GM21515 (cell line): ENCODE data around the gene RXRA.

ENCODE experiments used
- ATAC-seq: cut with Tn5 transposase; IDR thresholded peaks from one replicate; pipeline ENCODE4 v1.9.1; 2021; ENCODE audit not compliant: unreplicated experiment

RXRA gene

GRCh38 chr9:134366223-134367031, 40.2 kb downstream of the RXRA start:
- no peak for ATAC-seq

- no peak for ATAC-seq
Observed at GRCh38 chr9:134367061-134367460, 40.8 kb downstream of the RXRA start.

- ATAC-seq: no peak
Observed at GRCh38 chr9:134367791-134368490, 41.7 kb downstream of the RXRA start.

GRCh38 chr9:134368571-134368970, 42.3 kb downstream of the RXRA start:
- no peak for ATAC-seq

- no peak for ATAC-seq
Observed at GRCh38 chr9:134369416-134370212, 43.4 kb downstream of the RXRA start.

GRCh38 chr9:134370213-134370492, 43.9 kb downstream of the RXRA start:
- ATAC-seq: no peak

- no peak for ATAC-seq
Observed at GRCh38 chr9:134370638-134371037, 44.4 kb downstream of the RXRA start.

- no peak for ATAC-seq
Observed at GRCh38 chr9:134371731-134372130, 45.5 kb downstream of the RXRA start.

GRCh38 chr9:134372581-134373267, 46.5 kb downstream of the RXRA start:
- ATAC-seq: no peak

GRCh38 chr9:134373269-134373668, 47.0 kb downstream of the RXRA start:
- no peak for ATAC-seq

GRCh38 chr9:134373953-134374300, 47.7 kb downstream of the RXRA start:
- ATAC-seq: no peak

GRCh38 chr9:134374301-134375010, 48.2 kb downstream of the RXRA start:
- no peak for ATAC-seq

GRCh38 chr9:134375011-134375390, 48.7 kb downstream of the RXRA start:
- ATAC-seq: no peak

GRCh38 chr9:134375430-134376385, 49.5 kb downstream of the RXRA start:
- ATAC-seq: no peak

GRCh38 chr9:134376386-134377142, 50.3 kb downstream of the RXRA start:
- ATAC-seq: no peak

- no peak for ATAC-seq
Observed at GRCh38 chr9:134377143-134377484, 50.9 kb downstream of the RXRA start.

GRCh38 chr9:134377976-134378375, 51.7 kb downstream of the RXRA start:
- no peak for ATAC-seq

GRCh38 chr9:134378901-134379338, 52.7 kb downstream of the RXRA start:
- no peak for ATAC-seq

GRCh38 chr9:134379831-134380365, 53.6 kb downstream of the RXRA start:
- no peak for ATAC-seq
